NCI-H2227 (cell line): ENCODE results near the gene SCEL.
"Not testable (repeated sequence)": the region's sequence is repeated elsewhere in the genome, so short reads cannot be mapped to it uniquely, and the experiment has no call there.

Source experiments
- DNase-seq: peaks from one replicate; lab custom pipeline; 2025; ENCODE audit not compliant: unreplicated experiment; lab: John Stamatoyannopoulos, UW

The SCEL gene

DNA sequence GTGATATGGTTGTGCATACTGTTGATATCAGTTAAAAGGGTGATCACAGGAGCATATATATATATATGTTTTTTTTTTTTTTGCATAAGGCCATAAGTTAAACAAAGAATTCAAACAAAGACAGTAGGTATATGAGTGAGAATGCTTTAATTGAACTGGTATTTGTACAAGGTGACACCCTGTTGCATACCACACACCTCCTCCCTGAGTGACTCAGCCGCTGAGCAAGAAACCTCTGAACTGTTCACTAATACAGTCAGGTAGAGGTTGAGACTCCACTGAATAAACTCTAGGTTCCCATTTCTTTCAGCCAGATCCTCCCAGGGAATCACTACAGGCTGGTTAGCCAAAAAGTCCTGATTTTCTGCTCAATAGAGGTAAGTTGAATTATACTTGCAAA is at the start of gene SCEL:
SCEL (plus strand) TSS at position 259 of the 400 bp plus-strand sequence. CDS start 20,170 bp downstream, outside the sequence.
- no peak for DNase-seq

GRCh38 chr13:77489566-77490337 is 45.8 kb upstream of the SCEL start:
- no peak for DNase-seq

GRCh38 chr13:77492982-77493381 is 42.5 kb upstream of the SCEL start:
- DNase-seq, result peak; percentile 44

DNA sequence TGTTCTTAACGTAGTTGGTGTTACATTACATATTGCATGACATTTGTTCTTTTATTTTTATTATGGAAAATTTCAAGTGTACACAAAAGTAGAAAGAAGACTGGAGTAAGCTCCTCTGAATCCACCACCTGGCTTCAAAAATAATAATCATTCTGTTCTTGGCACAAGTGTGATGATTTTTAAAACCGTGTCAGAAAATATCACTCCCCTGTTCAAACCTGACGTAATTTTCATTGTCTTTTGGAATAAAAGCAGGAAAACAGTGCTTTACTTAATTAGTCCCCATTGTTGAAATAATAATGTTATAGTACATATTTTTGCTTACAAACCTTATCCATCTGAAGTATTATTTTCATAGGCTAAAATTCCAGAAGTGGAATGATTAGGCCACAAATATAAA is 41.3 kb upstream of the SCEL start:
- DNase-seq, result no peak

DNA sequence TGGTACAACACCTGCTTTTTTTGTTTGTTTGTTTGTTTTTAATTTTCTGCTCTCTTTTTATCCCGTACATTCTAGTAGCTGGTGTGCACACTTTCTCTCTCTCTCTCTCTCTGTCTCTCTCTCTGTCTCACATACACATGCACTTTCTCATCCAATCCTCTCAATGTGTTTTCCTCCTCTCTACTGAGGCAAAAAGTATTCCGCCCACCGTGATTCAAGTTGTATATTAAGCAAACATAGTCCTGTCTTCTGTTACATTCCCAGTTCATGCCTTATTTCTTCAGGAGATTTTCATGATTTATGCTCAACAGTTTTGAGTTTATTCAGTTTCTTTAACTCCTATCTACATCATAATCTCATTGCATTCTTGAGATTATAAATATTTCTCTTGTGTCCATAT is 38.2 kb upstream of the SCEL start:
- DNase-seq, result no peak

GRCh38 chr13:77497835-77498234 is 37.7 kb upstream of the SCEL start:
- no peak for DNase-seq

DNA sequence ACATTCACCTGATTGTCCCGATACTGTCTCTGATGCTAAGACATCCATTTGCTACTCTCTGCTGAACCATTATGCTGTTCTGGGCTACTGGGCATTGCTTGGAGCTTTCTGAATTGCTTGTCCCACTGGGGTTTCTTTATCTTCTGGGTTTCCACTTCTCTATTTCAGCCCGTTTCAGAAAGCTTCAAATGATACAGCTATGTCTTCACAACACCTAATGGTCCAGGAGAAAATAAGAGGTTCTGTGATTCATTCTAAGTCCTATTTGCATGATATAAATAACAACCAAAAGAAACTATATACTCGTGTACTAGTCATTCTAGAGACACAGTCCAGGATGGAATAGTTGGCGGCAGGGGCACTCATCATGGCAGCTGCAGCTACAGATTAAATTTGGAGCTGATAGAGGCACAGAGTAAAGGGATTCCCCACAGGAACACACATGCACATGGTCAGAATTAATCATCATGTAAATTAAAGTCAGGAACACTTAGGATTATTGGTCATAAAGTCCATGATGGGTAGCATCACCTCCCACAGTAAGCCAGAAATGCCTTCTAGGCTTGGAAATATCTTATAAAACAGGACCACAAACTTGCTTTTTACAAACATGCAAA is 33.3 kb upstream of the SCEL start:
- no peak for DNase-seq

DNA sequence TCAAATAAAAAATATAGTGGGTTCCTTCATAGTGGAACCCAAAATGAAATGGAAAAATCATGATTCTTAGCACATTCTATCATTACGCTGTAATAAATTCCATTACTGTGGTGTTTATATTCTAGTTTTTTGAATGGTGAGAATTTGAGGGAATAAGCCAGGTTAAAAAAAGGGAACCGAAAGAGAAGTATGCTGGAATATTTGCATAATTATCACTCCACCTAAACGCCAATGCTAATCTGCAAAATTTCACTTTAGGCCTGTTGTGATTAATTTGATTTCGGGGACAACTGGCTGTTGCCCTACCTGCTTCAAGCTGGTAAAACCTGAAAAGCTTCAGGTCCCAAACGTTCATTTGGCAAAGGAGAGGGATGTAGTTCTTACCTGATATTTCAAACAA is 32.1 kb upstream of the SCEL start:
- no peak for DNase-seq

DNA sequence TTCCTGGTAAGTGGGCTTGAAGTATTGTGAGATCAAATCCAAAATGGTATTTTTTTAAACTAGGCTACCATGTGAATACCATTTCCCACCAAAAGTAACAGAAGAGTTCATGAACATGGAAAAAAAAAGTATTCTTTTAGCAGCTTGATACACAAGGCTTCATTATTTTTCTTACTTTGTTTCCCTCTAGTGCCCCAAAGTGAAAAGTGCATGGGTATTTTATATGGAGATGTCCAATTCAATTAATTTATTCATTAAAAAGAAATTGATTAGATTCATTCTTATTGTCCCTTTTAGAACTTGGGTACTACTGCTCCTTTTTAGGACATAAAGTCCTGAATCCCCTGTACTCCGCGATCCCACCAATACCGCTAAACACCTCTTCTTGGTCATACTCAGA is 28.6 kb upstream of the SCEL start:
- no peak for DNase-seq

- no peak for DNase-seq
These were observed 27.4 kb upstream of the SCEL start for GRCh38 chr13:77507931-77508776.

- no peak for DNase-seq
These were observed 26.4 kb upstream of the SCEL start for GRCh38 chr13:77508959-77509620.

DNA sequence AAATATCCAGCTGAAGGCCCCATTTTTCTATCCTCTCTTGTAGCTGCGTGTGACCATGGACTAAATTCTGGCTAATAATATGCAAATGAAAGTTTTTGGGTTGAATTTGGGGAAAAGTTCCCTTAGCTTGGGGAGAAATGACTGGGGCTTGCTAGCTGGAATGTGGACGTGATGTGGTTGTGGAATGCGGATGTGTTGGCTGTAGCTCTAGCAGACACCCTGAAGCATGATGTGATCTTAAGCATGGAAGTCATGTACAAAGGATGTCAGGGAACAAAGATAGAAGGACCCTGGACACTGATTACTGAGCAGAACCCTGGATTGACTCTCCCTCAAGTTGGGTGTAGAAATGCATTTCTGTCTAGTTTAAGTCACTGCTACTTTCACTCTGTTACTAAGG is 25.4 kb upstream of the SCEL start:
- DNase-seq, result no peak

- peak; percentile 3 for DNase-seq
These were observed 24.0 kb upstream of the SCEL start for GRCh38 chr13:77511552-77511951.

- no peak for DNase-seq
These were observed 21.7 kb upstream of the SCEL start for GRCh38 chr13:77513719-77514335.

- no peak for DNase-seq
These were observed 21.2 kb upstream of the SCEL start for GRCh38 chr13:77514336-77514726.

GRCh38 chr13:77515785-77516184 is 19.7 kb upstream of the SCEL start:
- no peak for DNase-seq

DNA sequence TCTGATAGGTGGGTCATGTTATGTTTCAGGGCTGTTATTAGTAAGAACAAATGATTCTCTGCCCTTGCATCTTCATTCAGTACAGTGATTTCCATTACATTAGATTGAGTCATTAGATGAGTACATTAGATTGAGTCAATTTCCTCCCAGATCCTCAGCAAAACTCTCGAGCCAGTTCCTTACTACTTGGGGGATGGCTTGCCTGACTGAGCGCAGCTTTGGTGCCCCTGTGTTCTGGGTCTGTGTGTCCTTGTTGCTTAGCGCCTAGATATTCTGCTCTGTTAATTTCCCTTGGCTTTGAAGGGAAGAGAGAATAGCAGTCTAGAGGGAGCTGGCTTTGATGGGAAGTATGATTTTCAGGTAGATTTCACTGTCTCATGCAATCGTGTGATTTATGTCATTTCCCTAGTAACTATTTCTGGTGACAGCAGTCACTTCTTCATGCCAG is 19.1 kb upstream of the SCEL start:
- no peak for DNase-seq

DNA sequence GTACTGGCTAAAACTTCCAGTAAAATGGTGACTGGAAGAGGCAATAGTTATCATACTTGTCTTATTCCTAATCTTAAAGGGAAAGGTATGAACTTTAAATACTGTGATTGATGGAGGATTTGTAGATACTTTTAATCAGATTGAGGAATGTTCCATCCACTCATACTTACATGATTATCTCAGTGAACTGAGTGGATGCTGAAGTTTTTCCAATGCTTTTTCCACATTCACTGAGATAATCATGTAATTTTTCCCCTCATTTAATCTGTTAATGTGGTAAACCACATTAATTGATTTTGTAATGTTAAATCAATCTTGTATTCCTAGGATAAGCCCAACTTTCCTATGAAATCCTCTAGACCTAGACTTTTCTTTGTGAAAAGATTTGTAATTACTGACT is 17.2 kb upstream of the SCEL start:
- no peak for DNase-seq

DNA sequence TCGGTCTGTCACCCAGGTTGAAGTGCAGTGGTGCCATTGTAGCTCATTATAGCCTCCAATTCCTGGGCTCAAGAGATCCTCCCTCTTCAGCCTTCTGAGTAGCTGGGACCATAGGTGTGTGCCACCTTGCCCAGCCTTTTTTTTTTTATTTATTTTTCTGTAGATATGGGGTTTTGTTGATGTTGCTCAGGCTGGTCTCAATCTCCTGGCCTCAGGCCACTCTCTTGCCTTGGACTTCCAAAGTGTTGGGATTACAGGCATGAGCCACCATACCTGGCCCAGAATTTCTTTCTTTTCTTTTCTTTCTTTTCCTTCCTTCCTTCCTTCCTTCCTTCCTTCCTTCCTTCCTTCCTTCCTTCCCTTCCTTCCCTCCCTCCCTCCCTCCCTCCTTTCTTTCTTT is 16.1 kb upstream of the SCEL start:
- not testable (repeated sequence) for DNase-seq

- no peak for DNase-seq
These were observed 15.7 kb upstream of the SCEL start for GRCh38 chr13:77519808-77520207.

DNA sequence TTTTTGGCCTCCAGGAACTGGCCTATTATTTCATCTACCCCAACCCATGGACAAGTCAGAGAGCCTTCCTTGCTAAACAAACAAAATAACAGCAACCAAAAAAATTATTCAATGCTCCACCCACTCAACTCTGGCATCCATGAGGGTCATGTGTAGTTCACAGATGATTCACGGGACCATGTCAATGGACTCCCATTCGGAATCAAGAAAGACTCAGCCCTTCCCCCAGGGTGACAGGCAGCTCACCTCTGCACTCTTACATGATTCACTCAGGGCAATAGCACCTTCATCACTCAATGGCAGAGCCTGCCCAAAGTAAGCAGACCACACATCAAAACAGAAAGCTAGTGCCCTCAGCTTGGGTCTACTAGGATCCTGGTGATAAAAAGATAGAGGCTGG is 14.3 kb upstream of the SCEL start:
- DNase-seq, result no peak
